HG03097 (cell line): Measurements from ENCODE around the gene PTPN6.

Experiments used
- ATAC-seq: cut with Tn5 transposase; IDR thresholded peaks from one replicate; pipeline ENCODE4 v1.9.1; 2021; ENCODE audit not compliant: unreplicated experiment, low FRiP score

Gene PTPN6

DNA sequence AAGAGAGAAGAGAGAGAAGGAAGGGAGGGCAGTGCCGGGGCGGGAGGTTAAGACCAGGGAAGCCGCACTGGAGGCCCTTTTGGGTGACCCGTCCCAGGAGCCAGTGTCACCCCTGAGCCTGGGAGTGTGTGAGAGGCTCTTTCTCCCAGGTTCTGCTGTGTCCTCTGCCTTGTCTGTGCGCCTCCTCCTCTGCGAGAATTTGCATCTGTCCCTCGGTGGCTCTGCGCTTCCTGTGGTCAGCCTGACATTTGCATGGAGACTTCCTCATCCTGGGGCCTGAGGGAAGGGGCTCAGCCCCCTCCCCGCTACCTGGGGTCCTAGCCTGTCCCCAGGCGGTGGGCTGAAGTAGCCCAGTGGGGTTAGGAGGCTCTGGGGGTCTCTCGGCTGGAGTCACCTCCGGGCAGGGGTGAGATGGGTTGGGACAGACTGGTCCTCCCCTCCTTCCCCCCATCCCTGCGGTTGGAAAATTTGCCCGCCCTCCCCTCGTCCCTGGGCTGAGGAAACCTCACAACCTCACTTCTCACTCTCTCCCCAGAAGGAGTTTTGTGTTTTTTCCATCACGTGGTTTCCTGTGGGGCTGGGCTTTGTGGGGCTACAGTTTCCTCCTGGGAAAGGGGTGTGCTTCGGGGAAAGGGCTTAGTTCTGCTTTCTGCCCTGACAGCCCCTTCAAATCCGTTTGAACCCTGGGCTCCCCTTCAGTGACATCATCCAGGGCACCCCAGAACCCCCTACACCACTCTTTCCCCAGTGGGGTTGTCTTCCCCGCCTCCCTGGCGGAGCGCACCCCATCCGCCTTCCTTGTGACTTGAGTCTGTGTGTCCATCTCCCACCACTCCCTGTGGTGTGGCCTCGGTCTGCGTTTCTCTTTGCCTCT, 2.5 kb downstream of the PTPN6 start:
- ATAC-seq = peak; percentile 43

DNA sequence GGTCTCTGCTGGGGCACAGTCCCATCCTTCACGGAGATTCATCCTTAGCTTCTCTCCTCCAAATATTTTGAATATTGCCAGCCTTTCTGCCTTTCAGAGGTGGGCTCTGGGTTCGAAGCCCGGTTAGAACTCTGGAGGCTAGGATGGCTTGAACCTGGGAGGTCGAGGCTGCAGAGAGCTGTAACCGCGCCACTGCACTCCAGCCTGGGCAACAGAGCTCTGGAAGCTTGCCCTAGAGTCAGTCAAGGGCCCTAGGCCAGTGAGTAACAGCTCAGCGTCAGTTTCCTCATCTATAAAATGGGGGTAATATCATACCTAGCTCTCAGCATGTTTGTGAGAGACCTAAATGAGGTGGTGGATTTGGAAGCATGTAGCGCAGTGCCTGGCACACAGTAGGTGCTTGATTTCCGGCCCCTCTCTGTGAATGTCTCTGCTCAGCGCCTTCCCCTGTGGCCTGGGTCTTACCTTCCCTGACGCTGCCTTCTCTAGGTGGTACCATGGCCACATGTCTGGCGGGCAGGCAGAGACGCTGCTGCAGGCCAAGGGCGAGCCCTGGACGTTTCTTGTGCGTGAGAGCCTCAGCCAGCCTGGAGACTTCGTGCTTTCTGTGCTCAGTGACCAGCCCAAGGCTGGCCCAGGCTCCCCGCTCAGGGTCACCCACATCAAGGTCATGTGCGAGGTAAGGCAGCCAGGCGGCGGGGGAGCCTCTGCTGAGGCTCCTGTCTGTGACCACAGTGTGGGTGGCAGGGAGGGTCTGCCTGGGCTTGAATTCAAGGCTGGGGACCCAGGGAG, 3.4 kb downstream of the PTPN6 start:
- no peak for ATAC-seq

DNA sequence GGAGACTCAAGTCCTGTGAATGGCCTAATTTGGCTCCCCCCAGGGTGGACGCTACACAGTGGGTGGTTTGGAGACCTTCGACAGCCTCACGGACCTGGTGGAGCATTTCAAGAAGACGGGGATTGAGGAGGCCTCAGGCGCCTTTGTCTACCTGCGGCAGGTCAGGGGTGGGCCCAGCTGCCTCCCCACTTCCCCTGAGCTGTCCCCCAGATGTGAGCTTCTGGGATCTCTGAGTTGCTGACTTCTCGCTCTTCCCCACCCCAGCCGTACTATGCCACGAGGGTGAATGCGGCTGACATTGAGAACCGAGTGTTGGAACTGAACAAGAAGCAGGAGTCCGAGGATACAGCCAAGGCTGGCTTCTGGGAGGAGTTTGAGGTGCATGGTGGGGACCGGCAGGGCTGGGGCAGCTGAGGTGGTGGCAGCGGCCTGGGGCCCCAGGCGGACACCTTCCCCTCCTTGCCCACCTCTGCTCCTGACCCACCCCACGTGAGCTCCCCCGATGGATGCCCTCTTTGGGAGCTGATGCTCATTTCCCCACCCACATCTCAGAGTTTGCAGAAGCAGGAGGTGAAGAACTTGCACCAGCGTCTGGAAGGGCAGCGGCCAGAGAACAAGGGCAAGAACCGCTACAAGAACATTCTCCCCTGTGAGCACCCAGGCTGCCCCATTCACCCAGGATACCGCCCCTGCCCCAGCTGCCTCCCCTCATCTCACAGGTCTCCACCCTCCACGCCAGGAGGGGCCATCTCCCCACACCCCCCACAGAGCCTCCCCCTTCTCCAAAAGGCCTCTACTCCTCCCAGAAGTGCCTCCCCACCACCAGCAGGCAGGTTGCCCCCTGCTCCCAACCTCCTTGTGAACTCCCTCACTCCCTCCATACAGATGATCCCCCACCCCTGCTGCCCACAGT, 4.2 kb downstream of the PTPN6 start:
- ATAC-seq = no peak

DNA sequence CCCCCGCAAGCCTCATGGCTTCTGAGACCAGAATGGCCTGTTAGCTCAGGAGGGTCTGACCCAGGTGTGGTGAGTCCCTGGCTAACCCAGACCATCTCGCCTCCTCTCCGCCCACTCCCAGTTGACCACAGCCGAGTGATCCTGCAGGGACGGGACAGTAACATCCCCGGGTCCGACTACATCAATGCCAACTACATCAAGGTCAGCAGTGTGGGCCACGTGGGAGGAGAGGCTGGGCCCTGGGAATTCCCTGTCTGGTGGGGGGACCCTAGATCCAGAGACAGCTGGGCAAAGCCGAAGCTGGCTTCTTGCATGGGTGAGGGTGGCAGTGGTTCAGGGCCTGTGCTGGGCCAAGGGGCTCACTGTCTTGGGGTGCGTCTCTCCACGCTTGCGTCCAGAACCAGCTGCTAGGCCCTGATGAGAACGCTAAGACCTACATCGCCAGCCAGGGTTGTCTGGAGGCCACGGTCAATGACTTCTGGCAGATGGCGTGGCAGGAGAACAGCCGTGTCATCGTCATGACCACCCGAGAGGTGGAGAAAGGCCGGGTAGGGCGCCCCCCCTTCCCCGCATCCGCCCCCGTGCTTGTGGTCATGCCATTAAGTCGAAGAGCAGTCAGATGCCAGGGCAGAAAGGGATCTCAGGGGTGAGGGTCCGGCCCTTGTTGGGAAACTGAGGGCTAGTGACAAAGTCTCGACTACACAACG, 5.0 kb downstream of the PTPN6 start:
- no peak for ATAC-seq

DNA sequence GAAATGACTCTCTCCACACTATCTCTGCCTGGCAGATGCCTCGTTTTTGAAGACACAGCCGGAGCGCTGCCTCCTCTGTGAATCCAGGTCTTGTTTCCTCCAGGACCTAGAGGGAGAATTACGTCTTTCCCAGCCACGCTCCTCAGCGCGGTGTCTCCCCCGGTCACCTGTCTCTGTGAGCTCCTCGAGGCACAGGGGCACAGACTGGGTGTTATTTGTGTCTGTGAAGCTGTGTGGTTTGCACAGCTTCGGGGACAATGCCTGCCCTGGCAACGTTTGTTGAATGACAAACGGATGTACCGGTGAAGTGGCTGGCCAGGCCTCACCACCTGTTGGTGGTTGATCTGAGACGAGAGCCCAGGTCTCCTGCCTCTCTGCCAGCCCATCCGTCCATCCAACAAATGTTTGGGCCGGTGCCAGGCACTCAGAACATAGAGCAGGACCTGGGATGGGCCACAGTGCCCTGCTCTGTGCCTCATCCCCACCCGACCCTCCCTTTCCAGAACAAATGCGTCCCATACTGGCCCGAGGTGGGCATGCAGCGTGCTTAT, 6.1 kb downstream of the PTPN6 start:
- no peak for ATAC-seq

DNA sequence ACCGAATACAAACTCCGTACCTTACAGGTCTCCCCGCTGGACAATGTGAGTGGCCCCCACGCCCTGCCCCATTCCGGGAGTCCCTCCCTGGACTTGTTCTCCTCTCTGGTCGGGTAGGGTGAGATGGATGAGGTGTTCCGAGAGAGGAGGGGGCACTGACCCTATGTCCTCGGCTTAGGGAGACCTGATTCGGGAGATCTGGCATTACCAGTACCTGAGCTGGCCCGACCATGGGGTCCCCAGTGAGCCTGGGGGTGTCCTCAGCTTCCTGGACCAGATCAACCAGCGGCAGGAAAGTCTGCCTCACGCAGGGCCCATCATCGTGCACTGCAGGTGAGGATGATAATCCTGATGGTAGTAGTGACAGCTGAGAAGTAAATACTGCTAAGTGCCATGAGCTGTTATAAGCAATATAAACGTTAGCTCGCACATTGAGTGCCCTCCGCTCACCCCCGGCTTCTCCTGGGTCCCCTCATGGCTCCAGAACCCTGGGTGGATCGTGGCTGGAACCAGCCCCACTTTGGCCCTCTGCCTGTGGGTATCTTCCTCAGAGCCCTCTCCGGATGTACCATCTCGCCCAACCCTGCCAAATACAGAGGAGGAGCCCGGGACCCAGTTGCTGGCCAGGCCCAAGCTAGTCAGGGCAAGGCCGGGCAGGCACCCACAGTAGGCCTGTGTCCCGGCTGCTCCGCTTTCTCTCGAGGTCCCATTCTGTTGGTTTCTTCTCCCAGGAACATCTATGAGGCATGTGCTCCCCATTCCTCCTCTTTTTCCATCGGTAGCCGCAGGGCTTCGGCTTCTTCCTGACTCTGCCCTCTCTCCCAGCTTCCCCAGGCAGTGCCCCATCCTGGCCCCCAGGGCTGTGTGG, 6.8 kb downstream of the PTPN6 start:
- ATAC-seq = no peak

DNA sequence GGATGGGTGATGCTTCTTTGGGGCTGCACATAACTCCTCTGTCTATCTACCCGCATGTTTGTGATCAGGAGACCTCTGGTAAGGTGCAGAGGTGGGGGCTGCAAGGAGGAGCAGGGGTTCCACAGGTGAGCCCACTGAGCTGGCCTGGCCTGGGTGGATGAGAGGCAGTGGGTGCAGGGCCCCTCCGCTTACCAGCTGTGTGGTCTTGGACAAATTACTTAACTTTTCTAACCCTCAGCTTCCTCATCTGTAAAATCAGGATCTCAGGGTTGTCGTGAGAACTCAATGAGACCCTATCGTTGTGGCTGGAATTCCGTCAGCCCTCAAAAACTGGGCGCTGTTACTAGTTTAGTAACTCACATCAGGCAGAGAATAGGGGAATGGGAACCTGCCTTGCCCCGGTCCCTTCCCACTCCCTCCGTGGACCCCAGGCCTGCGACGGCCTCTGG, 7.5 kb downstream of the PTPN6 start:
- ATAC-seq = no peak

DNA sequence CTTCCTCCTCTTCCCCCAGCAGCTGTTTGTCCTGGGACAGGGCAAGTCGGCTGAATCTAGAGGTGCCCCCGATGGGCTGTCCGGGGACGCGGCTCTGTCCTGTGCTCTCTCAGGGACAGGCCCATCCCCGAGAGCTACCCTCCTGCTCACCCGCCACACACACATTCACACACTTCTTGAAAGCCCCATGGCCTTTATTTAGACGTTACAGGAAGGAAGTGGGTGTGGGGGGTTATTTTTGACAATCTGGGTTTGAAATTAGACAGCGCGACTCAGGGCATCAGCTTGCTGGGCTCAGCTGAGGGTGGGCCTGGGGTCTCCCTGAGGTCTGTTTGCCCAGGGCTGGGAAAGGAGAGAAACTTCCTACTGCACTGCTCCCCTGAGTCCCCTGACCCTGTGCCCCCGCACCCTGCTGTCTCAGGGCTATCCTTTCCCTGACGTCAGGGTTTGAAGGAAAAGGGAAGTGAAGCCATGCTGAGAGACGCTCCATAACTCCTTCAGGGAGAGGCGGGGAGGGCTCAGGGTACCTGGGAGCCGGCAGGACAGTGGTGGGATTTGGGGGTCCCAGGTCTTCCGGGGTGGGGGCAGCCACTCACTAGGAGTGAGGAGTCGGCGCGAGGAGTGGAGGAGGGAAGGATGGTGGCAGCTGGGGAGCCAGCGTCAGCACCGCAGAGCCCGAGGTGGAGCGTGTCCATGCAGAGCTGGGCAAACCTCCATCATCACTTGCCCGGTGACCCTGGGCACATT, 8.1 kb downstream of the PTPN6 start:
- ATAC-seq = peak; percentile 42

DNA sequence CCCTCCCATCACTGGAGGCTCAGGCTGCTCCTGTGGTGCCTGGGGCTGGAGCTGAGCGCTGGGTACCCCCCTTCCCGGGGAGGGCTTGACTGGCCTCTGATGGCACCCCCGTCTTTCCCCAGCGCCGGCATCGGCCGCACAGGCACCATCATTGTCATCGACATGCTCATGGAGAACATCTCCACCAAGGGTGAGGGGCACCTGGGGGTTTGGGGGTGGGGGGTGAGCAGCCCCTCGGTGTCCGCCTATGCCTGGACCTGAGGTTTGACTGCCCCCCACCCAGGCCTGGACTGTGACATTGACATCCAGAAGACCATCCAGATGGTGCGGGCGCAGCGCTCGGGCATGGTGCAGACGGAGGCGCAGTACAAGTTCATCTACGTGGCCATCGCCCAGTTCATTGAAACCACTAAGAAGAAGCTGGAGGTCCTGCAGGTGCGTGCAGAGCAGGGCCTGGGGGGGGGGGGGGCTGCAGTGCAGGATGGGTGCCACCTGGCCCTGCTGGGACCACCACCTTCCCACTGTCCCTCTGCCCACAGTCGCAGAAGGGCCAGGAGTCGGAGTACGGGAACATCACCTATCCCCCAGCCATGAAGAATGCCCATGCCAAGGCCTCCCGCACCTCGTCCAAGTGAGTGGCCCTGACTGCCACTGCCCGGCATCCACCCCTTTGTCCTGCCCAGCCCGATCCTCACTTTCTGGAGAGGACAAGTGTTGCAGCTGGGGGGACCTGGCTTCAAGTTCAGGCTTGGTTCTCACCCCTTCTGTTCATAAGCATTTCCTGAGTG, 8.8 kb downstream of the PTPN6 start:
- no peak for ATAC-seq

DNA sequence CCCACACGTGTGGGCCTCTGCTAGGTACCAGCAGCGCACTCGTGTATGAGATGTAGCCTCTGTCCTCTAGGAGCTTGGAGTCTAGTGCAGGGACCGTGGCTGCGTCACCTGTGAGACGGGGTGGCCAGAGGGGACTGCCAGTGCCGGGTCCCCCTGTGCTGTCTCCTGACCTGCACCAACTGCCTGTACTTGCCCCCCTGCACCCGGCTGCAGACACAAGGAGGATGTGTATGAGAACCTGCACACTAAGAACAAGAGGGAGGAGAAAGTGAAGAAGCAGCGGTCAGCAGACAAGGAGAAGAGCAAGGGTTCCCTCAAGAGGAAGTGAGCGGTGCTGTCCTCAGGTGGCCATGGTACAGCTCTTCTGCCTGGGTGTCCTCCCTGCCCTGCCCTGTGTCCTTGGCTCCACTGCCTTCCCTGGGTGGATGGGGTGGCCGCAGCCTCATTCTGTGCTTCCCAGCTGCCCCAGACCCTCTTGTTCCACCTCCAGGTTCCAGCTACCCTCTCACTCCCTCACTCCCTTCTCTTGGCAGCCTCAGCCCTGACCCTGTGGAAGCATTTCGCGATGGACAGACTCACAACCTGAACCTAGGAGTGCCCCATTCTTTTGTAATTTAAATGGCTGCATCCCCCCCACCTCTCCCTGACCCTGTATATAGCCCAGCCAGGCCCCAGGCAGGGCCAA, 9.6 kb downstream of the PTPN6 start:
- no peak for ATAC-seq

DNA sequence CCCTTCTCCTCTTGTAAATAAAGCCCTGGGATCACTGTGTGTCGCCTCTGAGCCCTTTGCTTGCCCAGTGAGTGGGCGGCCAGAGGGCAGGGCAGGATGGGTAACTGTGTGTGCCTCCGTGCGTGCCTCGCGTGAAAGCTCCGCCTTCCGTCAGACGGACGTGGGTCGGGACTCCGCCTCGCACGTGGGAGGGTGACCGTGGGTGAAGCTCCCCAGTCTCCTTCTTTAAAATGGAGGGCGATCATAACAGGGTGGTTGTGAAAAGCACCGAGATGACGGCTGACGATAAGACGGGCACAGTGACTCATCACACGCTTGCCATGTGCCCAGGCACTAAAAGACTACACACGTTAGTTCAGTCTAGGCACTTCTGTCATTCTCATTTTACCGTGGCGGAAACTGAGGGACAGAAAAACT, 10.1 kb downstream of the PTPN6 start:
- no peak for ATAC-seq

DNA sequence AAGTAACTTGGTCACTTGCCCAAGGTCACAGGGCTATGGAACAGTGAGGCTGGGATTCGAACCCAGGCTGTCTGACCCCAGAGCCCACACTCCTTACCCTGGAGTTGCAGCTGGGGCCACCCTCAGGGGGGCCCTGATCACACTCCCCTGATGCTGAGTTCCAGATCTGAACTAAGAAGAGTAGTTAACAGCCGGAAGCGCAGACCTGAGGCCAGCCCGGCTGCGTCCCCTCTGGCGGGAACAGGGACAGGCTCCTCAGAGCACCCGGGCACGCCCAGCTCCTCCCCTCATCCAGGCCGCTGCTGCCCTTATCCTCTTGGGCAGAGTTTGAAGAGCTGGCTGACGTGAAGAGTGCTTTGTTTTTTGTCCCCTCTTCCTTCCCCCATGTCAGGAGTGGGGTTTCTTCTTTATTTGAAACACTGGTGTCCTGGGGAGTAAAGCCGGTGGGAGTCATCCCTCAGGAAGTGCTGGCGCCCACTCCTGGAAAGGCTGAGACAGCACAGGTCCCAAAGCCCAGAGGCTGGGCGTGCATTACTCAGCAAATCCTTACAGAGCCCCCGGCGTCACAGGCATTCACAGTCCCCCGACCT, 10.6 kb downstream of the PTPN6 start:
- no peak for ATAC-seq

DNA sequence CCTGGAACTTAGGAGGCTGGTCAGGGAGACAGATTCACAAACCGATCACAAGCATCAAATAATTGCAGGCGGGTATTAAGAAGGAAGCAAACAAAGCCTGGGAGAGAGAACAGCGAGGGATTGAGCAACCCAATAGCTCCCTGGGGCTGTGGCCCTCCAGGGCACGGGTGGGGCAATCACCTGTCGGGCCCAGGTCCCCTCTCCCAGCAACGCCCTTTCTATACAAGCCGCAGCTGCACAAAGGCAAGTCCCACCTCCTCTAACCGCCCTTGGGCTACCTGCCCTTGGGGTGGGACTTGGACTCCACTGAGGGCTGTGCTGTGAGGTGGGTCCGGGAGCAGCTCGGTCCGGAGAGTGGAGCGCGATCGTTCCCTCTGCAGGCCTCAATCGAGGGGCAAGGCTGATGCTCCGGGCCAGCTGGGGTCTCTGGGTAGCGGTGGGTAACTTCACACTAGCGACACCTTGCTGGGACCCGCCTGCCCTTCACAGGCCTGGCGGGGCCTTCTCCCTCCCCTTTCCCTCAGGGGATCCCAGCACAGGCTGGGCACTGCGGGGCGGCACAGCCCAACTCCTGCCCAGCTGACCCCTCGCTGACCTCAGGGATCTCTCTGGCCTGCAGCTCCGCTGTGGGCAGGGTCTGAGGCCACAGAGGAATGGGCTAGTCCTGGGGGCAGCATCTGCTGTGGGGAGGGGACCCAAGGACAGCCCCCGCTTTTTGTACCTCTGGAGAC, 11.3 kb downstream of the PTPN6 start:
- no peak for ATAC-seq

DNA sequence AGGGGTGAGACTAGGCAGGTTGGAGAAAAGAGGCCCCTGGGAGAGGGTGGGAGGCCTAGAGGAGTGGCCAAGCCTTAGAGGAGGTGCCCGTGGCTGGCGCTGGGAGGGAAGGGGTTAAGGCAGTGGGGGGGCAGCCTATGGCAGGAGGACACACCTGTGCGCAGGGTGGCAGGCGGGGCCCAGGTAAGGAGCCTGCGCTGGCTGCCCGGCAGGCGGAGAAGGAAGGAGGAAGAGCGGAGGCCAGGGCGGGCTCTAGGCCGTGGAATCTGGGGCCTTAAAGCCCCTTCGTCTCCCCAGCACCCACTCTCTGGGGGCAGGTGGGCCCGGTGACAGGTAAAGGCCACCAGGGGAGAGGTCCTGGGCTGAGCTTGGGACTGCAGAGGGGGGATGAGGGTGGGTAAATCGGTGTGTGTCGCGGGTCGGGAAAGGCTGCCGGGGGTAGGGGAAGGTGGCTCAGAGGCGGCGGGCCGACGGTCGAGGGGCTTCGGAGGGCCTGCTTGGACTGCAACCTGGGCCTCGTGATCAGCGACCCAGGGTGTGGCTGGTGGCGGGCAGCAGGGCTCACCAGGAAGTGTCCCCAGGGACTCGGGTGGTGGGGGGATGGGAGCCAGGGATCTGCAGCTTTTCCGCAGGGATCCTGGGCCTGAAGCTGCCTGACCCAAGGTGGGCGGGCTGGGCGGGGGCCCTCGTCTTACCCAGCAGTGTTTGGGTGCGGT, 12.0 kb downstream of the PTPN6 start:
- ATAC-seq = no peak

DNA sequence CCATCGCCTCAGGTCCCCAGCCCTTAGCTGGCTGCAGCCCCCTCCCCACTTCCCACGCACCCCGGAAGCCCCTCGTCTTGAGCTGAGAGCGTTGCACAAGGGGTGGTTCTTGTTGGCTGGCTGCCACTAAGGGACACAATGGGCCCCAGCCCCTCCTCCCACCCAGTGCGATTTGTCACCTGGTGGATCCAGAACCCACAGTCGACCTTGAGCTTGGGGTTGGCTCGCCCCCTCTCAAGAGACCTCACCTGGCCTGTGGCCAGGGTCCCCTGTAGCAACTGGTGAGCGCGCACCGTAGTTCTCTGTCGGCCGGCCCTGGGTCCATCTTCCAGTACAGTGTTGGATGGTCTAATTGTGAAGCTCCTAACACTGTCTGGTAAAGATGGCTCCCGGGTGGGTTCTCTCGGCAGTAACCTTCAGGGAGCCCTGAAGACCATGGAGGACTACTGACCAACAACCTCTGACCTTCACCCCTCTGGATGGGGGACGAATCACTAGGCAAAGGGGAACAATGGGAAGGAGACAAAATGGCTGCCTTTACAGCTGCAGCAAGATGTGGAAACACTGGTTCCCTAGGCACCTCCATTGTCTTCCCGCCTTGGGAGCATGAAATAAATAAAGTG, 12.7 kb downstream of the PTPN6 start:
- ATAC-seq = no peak
